ENCODE measurements around the gene COL5A2.

COL5A2 gene

DNA sequence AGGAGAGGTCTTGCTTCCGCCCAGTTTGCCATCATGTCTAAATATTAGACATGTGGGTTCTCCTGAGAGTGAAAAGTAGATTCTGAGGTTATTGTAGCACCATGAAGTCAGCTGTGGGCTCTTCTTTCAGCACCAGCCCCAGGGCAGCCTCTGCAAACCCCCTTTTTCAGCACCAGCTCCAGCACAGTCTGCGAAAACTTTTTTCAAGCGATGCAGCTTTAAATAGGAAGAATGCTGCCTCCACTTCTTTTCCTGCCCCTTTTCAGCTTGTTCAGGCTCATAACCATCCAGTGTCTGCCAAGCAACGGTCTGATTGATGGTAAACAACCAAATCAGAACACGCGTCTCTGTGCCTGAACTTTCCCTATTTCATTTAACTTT, at the start of gene COL5A2:
TSS of gene COL5A2 (minus strand) at position 192 of the 381 bp plus-strand sequence. CDS start at position 35, 157 bp downstream.
- Histone ChIP-seq H3K4me3 (peak within 1 kb of the TSS; percentile 24 to 51 (median 42)), H3K27ac (peak within 1 kb of the TSS in 19 of 21 experiments; percentile 45 to 89 (median 74))

DNA sequence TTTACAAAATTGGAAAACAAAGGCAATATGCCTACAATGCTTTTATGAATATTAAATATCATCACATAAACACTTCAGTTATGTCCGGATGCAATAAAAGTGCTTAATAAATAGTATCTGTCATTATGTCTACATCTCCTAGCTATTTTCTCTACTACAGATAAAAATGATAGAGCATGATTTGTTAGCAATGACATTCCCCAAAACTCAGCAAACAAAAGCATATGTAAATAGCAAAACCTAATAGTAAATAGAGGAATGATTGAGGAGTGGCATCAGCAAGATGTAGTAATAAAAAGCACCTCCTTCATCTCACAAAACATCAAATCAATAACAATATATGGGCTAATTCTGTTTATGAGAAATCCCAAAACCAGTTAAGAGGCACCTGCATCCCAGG, 46.5 kb upstream of the COL5A2 start:
- no peak overlapping the region for H3K27ac ChIP-seq

DNA sequence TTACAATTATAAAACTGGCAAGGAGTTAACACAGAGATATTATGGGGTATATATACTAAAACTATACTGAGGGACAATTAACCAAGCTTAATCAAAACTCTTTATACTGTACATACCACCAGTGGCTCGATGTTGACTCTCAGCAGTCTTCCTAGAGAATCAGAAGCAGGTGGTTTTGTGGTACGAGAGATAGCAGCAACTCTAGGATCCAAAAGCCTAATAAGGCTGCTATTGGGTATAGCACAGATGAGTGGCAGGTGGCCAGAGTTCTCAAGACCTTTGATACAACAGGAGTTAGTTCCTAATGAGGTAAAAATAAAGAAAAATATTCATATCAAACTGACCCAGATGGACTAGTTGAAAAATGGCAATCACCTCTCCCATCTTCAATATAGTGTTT, 45.5 kb upstream of the COL5A2 start:
- H3K27ac ChIP-seq, result no peak overlapping the region
- no peak overlapping the region for H3K4me3 ChIP-seq

More for the DNA sequence above, 46.5 kb upstream of the COL5A2 start:
- no peak overlapping the region for H3K4me3 ChIP-seq

DNA sequence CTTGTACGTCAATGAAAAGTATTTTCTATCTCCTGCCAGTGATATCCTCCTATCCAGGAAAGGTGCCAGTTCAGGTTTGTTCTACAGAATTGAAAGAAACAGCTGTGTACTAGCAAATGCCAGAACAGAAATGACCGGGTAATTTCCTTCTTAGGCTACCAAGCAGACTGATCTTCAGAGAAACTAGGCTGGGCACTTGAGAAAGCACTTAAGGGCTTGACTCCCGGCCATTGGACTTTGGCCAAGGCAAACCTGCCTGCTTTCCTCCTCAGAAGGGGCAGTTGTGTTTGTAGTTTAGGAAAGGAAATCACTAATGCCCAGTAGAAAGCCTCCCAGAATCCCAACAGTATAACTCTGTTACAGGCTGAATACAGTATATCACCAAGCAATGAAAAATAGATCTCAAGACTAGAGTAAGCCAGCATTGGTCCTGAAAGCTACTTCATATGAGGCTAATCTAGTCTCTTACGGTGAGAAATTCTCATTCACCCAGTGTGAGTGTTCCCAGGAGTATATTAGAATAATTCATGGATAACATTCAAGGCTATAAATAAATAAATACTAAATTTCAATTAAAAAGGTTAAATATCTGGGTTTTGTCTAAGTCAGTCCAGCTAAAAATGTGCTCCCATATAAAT, 43.0 kb upstream of the COL5A2 start:
- H3K4me3 ChIP-seq, result no peak overlapping the region
- H3K27ac ChIP-seq, result no peak overlapping the region

DNA sequence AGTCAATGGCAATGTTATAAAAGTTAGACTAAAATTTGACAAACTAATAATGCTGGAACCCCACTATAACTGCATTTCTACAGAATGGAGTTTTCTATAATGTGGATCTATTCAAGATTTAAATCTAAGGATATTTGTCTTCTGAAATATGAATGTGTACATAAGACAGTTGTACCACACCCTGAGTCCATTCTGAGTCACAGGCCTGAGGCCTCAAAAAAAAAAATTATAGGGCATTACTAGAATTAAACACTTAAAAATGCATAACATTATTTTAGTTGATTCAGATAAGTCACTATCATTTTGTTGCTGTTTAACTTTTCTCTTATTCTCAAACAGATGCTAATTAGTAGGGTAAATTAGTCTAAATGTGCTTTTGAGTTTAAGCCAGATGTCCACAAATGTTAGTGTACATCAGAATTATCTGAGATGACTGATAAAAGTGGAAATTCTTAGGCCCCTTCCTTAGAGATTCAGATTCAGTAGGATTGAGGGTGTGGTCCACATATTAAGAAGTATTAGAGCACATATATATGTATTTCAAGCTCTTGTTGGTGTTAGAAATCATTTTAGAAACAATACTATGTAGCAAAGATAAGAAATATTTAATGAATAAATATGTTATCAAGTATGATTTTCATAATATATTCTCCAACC, 42.4 kb upstream of the COL5A2 start:
- no peak overlapping the region for H3K4me3 ChIP-seq
- H3K27ac ChIP-seq, result peak overlapping the region in 1 of 21 experiments; percentile 40

DNA sequence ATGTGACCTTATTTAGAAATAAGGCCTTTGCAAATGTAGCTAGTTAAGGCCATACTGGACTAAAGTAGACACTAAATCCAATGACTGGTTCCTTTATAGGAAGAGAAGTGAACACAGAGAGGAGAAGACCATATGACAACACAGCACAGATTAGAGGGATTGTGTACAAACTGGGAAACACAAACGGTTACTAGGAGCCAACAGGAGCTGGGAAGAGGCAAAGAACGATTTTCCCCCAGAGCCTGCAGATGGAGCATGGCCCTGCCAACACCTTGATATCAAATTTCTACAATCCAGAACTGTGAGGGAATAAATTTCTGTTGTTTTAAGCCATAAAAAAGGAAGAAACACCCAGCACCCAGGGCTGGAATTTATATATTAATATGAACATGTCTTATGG, 38.7 kb upstream of the COL5A2 start:
- H3K4me3 ChIP-seq, result no peak overlapping the region

DNA sequence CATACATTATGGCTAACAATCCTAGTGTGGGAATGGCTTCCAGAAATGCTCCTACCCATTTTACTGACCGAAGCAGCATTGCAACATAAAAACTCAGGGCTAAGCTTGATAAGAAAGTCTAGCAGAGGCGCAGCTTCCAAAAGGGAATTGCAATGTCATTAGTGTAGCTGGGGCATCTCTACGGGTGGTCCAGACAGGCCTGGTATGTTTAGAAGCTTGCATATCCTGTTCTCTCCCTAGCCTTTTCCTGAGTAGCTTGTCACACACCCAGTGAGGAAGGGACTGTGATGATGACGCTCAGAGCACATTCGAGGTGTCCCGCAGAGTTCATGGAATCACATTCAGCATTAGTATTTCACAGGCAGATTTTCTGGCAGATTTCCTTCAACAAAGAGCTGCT, 38.0 kb upstream of the COL5A2 start:
- Histone ChIP-seq H3K27ac (no peak overlapping the region), H3K4me3 (no peak overlapping the region)

More for the DNA sequence above, 38.7 kb upstream of the COL5A2 start:
- no peak overlapping the region for H3K27ac ChIP-seq

DNA sequence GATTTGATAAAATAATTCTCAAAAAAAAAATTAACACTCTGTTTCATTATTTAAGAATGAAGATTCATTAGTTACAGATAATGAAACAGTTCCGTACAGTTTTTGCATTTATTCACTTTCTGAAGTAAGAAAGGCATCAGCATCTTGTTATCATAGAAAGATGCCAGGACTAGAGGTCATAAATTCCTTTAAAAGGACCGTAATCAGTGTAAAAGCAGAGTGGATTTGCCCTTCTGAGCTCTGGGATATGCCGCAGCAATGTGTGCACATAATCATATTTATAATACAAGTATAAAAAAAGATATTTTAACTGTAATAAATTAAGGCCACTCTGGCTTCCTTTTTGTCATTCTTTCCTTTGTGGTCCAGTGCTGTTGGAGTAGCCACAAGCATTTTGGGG, 37.5 kb upstream of the COL5A2 start:
- no peak overlapping the region for H3K4me3 ChIP-seq
- H3K27ac ChIP-seq, result no peak overlapping the region

DNA sequence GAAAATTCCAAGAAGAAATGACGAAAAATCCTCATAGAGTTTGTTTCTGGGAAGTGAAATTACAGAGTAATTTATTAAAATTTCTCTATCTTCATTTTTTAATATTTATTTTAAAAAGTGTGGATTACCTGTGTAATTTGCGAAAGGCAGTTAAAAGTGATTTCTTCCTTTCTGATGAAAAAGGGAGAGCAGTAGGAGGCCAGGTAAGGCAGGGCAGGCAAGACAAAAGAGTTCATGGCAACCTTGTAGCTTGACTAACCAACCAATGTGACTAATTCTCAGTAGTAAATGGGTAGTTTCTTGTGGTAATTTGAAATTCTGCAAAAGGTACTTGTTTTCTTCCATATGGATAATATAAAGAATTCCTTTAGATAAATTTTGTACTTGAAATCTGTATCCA, 34.9 kb upstream of the COL5A2 start:
- Histone ChIP-seq H3K4me3 (no peak overlapping the region), H3K27ac (no peak overlapping the region)

DNA sequence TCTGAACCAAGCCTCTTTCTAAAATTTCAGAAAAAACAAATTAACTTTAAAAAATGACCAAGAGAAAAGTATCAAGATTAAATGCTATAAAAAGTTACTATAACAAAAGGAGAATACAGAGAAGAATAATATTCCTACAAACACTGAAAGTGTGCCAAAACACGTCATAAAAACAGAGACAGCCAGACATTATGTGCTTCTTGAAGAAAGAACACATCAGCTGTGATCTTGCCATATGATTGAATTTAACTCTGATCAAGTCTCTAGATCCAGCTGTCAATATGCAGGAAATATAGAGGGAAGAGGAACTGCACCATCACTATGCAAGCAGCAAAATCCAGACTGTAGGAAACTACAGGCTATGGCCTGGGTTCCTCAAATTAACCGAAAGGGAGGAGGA, 33.7 kb upstream of the COL5A2 start:
- H3K4me3 ChIP-seq, result no peak overlapping the region
- H3K27ac ChIP-seq, result no peak overlapping the region

DNA sequence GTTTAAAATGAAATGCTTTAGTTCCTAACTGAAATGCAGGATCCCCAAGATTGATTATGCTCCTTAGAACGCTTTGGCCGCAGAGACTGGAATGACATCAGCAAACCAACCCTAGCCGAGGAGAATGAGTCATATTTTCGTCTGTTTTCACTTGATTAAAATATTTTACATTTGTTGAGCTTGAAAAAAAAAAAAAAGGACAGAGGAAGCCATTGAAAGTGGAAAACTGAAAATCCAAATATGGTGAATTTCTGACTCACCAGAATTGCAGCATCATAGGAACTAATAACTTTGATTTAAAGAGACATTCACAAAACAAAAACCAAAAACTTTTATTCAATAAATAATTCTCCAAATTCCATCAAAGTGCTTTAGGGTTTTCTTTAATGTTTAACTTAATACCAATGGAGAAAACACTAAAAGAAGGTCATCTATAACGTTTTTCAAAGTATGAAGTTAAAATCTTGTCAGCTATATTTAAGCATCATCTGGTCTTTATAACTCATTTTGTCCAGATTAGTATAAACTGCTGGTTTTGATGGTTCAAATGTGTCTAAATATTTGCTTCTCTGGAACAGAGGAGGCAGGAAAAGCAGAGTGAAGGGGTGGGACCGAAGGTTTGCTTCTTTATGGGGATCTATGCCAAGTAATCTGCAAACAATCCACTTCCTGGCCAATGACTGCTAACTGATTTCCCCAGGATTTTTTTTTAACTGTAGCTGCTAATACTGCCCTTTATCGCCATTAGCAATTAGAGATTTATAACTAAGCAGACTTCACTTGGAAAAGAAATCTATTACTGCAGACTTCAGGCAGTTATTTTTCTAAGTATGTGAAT, 30.9 kb upstream of the COL5A2 start:
- peak overlapping the region in 1 of 7 experiments; percentile 3 for H3K4me3 ChIP-seq

DNA sequence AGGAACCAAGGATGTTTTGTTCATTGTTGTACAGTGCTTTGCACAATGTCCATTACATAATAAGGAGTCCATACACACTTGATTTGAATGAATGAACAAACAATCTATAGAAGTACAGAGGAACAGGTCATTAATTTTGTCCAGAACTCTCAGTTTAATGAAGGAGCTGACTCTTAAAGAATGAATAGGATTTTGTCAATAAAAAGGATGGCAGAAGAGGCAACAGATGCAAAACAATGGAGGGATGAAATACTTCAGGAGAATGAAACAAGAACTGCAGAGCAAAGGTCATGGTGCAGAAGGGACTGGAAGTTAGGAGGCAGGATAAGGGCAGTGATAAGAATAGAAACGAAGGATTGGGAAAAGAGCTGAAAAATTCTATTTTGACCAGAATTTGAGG, 28.7 kb upstream of the COL5A2 start:
- Histone ChIP-seq H3K27ac (peak overlapping the region in 1 of 21 experiments; percentile 73), H3K4me3 (no peak overlapping the region)

More for the DNA sequence above, 30.9 kb upstream of the COL5A2 start:
- peak overlapping the region in 18 of 21 experiments; percentile 1 to 80 (median 58) for H3K27ac ChIP-seq

DNA sequence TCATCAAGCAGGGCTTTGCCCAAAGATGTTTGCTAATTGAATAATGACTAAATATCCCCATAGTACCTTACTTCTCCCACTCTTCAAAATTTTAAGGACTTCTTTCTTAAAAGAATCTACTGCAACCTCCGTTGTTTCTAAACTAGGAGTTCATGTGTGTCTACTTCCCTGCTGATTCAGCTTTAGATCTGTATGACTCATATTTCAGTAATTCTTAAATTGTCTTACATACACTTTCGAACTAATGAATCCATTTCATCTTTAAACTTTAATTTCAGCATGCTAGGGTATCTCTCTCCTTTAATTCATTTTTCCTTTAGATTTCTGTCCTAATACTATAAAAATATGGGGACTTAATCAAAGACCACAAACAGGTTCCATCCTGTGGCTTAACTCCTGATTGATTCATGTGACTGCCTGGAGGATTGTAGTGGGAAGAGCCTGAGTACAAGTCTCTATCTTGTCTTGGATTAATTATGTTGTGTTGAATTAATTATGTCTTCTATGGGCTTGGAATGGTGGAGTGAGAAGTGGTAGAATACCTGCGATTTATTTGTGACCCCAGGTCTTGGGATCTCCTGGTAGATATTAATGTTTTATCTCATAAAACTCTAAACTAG, 24.9 kb upstream of the COL5A2 start:
- H3K4me3 ChIP-seq, result peak overlapping the region in 1 of 7 experiments; percentile 0
- peak overlapping the region in 14 of 21 experiments; percentile 1 to 72 (median 49) for H3K27ac ChIP-seq

DNA sequence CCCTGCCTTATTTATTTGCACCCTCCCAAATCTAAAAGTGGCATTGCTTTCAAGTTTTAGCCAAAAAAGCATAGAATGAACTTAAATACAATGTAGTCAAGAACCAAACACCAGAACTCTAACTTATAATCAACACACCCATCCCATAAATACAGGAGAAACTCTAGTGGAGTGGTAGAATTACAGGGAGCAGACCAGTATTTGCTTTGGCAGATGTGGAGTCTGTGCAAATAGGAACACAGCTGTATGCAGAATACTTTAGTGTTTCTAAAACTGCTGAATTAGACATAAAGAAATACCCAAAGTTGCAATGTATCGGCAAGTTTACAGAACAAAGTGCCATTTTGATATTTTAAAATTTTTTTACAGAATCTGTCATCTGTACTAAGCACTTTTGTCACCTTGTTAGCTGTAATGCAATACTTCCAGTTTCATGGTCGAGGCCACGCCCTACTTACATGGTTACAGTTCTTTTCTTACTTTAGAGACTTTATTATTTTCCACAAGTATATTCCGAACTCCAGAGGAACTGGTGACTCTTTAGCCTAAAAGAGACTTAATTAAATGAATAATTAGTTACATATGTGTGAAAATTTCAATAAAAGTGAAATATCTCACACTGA, 23.7 kb upstream of the COL5A2 start:
- H3K4me3 ChIP-seq, result peak overlapping the region in 1 of 7 experiments; percentile 0
- peak overlapping the region in 6 of 21 experiments; percentile 27 to 72 (median 66) for H3K27ac ChIP-seq

DNA sequence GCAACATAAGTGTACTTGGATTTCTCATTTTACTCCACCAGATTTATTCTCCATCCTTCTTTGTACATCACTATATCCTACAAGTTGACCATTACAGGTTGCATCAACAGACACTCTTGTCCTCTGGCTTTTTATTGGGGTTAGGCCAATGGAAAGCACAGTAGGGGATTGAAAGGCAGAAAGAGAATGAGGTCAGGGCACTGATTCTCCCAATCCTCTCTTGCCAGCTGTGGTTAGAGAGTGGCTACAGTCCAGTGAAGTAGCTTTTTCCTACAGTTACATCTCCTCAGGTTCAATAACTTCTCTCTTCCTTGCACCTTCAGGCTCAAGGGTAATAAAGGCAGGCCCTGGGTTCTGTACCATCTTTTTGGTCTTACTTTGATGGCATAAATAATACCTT, 20.2 kb upstream of the COL5A2 start:
- Histone ChIP-seq H3K27ac (no peak overlapping the region), H3K4me3 (no peak overlapping the region)

DNA sequence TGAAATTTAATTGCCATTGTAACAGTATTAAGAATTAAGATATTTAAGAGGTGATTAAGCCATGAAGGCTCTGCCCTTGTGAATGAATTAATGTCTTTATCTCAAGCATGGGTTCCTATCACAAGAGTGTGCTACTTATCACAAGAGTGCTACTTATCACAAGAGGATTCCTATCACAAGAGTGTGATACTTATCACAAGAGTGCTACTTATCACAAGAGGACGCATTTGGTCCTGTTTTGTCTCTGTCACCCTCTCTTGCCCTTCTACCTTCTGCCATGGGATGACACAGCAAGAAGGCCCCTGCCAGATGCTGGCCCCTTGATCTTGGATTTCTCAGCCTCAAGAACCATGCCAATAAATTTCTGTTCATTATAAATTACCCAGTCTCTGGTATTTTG, 13.2 kb upstream of the COL5A2 start:
- Histone ChIP-seq H3K27ac (no peak overlapping the region), H3K4me3 (no peak overlapping the region)

DNA sequence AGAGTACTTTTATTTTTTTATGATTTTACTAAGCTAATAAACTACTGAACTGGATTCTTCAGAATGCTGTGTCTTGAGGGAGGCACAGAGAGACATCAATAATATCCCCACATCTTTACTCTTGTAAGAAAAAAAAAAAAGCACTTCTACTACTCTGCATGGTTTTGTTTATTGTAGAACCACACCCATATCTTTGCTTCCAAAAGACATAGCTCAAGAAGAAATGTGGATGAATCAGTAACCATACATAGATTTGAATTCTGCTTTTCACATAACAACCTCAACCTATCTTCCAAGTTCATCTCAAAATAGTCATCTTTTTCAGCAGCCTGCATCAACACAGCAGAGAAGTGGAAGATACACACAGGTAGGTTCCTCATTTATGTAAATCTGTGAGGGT, 12.2 kb upstream of the COL5A2 start:
- Histone ChIP-seq H3K4me3 (no peak overlapping the region), H3K27ac (no peak overlapping the region)

DNA sequence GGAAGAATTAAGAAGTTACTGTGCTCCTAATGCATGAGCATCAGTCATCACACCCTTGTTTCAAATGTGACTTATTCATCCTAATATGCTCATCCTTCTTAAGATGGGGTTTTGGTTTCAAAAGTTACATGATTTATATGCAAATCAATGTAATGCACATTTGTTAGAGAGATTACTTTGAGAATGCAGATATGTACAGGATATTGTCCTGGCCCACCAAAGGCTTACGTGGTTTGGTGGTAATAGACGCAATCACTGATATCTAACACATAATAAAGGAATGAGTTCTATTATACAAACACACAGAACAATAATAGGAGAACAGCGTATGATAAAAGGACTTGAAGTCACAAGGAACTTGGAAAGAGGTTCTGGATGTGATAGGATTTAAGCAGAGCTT, 11.1 kb upstream of the COL5A2 start:
- no peak overlapping the region for H3K27ac ChIP-seq
- no peak overlapping the region for H3K4me3 ChIP-seq

DNA sequence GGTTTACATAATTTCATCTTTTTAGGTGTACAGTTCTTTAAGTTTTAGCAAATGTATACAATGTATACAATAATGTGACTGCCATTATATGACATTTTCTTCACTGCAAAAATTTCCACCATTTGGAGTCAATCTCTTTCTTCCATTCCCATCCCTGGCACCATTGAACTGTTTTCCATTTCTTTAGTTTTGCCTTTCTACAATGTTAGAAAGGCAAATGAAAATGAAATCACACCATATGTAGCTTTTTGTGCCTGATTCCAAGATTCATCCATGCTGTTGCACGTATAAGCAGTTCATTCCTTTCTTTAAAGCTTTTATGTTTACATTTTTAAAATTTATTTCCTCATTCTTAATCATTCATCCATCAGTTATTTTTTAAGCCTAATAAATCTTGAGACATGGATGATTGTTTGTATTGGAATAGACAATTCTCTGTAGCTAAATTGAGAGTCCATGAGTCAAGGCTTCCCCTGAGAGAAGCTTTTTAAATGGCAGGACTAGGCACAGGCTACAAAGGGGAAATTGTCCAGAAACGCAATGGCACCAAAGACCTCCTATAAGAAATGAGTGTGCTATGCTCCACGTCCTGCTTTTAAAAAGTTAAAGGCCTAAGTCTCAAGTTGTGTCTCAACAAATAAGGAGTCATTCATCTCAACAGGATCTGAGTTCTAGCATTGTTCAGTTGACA, 8.7 kb upstream of the COL5A2 start:
- no peak overlapping the region for H3K4me3 ChIP-seq
- H3K27ac ChIP-seq, result no peak overlapping the region
